Measurements from ENCODE around the gene UNC5B.
"Not testable (repeated sequence)": the region's sequence is repeated elsewhere in the genome, so short reads cannot be mapped to it uniquely, and the experiment has no call there.

Gene UNC5B

DNA sequence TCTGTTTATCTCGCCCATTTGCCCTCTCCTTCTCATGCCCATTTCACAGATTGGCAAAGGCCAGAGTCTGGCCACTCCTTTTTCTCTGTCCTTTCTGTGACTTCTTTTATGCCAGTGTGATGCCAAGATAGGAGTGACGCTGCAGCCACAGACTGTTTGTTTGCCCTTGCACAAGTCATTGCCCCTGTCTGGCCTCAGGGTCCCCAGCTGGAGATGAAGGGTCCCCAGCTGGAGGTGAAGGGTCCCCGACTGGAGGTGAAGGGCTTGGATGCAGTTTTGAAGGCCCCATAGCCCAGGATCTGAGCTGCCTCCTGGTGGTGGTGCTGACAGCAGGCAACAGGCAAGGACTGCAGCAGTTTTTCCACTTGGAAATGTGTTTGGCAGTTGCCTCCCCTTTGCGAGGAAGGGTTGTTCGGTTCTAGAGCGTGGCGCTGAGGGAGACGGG, 55.9 kb downstream of the UNC5B start:
- peak; percentile 46 for DNase-seq (ENCODE audit: low spot score)

DNA sequence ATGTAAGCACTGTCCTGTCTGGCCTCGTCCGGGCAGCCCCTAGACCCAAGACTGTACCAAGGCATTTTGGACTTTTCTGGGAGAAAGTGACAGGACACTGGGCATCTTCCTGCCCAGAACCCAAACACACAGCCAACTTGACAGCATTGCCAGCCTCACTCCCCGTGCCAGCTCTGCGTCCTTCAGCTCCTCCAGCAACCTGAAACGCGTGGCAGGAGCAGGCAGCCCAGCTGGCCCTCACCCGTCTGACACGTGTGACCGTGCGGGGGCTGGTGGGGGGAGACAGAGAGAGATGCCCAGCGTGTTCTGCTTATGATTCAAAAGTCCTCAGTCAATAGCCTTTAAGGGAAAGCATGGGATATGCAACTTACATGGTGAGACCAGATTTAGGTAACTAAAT, 56.4 kb downstream of the UNC5B start:
- DNase-seq (ENCODE audit: low spot score) = no peak

DNA sequence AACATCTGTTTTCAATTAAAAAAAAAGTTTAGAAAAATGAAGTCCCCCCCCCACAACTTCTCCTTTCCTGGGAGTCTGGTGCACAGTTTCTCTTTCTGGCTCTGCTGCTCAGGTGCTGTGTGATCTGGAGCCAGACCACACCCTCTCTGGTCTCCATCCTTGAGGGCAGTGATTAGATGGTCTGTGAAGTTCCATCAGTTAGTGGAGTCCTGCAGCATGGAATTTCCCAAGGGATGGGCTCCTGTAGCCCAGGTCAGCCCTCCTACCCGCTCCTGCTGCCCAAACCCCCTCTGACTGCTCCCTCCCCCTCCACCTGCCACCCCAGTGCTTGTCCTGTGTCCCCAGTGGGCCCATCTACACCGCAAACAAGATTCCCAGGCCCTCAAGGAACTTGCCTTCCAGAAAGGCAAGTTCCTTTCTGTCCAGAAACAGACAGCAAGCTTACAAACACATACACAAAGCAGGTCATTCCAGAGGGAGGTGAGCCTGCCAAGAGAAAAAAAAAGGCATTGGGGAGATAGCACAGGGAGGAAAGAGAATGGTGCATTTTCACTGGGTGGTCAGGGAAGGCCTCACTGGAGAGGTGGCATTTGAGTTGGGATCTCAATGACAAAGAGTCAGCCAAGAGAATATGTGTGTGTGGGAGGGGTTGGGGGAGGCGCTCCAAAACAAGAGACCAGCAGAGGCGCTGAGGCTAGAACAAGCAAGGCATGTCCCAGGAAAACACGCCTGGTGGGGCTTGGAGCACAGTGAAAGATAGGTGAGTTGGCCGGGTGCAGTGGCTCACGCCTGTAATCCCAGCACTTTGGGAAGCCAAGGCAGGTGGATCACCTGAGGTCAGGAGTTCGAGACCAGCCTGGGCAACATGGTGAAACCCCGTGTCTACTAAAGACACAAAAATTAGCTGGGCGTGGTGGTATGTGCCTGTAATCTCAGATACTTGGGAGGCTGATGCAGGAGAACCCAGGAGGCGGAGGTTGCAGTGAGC, 57.2 kb downstream of the UNC5B start:
- DNase-seq (ENCODE audit: low spot score) = no peak

DNA sequence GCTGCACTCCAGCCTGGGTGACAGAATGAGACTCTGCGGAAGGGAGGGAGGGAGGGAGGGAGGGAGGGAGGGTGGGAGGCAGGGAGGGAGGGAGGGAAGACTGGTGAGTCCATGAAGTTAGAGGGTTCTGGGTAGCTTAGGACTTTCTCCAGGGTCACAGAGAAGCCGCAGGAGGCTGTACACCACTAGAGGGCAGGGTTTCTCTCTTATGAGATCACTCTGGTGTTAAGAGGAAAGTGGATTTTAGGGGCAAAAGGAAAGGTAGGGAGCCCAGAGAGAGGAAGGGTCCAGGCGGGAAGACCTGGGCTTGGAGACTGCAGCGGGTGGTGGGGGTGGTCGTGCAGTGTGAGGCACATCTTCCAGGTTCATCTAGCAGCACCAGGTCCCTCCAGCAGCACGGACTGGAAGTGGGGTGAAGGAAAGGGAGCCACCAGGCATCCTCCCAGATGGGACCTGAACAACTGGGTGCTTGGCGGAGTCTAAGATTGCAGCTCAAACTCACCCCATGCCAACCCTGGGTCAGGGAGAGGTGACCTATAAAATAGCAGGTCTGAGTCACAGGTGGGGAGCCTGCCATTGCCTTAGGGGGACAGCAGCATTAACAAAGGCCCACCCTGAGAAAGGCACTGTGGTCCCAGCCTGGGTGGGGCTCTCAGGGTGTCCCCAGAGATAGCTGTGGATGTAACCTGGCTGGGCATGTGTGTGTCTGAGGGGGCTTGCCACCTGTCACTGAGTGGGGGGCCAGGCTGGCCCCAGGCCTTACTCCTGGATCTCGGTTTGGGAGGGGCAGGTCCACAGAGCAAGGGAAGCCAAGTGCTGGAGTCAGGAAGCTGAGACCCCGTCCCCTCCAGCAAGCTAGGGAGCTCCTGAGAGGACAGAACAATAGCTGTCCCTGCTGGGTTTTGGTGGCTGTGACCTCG, 58.2 kb downstream of the UNC5B start:
- peak; percentile 72 for DNase-seq (ENCODE audit: low spot score)

DNA sequence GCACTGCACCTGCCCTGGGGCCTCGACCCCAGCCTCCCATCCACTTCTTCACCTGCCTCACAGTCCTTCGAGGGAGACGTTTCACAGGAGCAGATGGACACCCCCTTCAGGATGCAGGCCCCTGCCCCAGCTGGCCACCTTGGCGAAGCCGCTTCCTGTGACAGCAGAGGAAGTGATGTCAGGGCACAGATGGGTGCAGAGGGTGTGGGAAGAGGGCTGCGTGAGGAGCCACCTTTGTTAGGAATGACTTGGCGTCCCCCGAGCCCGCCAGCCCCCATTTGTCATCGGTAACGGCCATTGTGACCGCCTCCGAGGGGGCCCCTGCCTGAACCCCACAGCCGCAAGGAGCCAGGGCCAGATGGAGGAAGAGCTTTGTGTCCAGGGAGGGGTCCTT, 59.3 kb downstream of the UNC5B start:
- no peak for DNase-seq (ENCODE audit: low spot score)

DNA sequence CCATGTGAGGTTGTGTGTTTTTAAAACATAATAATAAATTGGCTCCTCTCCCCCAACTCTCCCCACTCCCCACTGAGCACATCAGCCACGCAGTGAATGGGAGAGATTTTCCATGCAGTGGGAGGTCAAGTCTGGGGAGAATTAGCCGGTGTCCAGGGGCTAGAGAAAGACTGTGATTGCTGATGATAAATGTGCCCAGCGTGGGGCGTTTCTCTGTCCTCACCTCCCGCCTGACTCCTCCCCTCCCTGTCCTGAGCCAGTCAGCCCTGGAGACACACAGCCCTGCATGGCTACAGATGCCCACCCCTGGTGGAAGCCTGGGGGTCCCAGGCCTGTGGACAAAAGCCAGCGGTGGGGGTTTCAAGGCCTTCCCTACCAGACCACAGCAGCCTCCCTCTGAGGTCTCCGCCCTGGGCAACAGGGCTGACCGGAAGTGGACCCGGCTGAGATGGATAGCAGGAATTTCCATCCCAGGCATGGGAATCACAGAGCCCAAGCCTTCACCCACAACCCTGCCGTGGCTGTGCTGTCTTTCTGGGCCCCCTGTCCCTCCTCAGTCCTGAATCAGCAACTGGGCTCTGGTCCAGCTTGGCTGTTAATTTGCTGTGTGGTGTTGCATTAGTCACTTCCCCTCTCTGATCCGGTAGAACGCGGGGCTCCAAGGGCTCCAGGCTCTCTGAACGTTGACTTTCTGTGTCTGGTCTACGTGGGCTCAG, 59.8 kb downstream of the UNC5B start:
- no peak for DNase-seq (ENCODE audit: low spot score)

DNA sequence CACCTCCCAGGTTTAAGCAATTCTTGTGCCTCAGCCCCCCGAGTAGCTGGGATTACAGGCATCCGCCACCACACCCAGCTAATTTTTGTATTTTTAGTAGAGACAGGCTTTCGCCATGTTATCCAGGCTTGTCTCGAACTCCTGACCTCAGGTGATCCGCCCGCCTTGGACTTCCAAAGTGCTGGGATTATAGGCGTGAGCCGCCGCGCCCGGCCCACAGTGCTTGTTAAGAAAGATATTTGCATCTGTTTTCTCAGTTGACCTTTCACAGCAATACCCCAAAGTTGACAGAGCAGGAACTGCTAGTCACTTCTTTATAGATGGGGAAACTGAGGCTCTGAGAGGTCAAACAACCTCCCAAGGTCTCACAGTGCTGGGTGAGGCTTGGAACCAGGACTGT, 60.6 kb downstream of the UNC5B start:
- DNase-seq (ENCODE audit: low spot score) = not testable (repeated sequence)

DNA sequence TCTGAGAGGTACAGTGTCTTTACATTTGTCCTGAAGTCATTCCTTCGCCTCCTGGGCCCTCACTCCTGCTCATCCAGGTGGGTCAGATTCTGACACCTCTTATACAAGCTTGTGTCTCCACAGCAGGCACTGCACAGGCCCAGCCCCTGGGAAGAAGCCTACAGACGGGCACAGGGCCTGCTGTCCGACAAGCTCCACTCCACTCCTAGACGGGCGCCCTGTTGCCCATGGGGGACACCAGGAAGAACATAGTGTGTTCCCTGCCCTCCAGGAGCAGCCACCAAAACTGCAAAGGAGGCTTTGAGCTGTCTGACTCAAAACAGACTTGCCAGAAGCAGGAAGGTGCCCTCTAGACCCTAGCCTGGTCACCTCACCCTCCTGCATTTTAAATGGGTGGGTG, 61.1 kb downstream of the UNC5B start:
- DNase-seq (ENCODE audit: low spot score) = no peak

DNA sequence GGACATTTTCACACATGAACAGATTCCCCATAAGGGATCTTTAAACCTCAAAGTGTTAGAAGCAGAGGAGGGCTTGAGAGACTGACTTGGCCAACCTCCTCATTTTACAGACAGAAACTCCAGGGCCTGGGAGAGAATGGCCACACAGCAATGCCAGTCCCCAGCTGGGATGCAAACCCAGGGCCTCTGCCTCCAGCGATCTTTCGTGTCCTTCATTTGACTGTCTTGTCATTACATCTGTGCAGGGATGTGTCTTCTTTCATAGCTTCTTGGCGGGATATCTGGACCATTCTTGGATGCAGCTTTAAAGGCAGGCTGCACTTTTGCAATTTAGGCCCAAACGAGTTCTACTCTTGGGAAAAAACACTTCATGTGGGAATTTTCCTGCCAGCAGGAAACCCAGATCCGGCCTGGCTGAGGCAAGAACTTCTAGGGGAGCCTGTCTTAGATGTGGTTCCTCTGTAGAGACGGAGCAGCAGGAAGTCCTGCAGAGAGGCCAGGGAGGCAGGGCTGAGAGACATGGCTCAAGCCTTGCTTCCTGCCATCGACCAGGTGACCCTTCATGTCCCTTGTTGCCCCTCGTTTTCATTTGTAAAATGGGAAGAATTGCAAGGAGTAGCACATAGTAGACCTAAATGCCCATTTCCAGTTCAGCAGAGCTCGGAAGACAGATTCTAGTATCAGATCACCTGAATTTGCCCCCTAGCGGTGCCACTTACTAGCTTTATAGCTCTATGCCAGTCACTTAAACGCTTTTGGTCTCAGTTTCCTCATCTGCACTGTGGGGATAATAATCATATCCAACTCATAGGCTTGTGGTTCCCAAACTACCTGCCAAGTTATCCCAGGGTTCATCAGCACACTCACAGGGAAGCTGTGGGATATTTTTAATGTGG, 62.8 kb downstream of the UNC5B start:
- no peak for DNase-seq (ENCODE audit: low spot score)

DNA sequence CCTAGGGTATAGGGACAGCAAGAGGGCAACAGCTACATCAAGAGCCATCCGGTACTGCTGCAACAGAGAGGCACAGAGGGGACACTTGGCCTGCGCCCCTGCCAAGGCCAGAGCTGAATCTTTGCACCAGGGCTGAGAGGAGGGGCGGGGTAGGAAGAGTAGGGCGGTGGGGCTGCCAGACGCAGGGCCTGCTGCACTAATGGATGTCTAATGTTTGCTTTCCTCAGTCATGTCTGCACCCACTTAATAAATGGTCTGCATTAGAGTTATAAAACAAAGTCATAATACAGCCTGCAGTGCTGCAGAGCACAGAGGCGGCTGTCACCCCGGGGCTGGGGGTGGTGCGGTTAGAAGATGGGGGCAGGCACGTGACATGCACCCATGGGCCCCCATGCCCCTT, 64.5 kb downstream of the UNC5B start:
- no peak for DNase-seq (ENCODE audit: low spot score)

DNA sequence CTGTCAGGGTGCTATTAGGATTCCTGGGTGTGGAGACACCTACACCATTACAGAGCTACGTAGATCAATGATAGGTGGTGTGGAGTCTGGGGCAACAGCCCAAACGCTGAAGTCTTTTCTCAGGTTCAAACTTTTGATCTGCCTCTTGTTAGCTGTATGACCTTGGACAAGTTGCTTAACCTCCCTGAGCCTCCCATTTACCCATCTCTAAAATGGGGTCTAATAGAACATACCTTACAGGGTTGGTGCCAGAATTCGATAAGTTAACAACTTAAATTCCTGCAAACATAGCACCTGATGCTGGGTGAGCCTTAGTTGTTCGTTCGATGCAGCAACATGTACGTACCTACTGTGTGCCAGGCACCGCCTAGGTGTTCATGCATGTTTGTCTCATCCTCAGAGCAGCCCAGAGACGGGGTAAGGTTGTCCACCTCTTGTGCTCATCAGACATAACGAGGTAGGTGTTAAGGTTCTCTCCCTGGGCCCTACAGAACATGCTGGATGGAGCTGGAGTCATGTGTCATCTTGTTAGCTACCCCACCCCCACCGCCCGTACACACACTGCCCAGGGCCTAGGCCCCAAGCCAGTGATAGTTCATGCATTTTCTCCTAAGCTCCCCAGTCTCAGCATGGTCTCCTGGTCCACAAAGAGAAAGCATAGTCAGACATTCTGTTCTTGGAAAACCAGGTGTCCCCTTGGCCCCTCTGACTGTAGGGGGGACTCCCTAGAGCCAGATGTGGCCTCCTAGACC, 65.7 kb downstream of the UNC5B start:
- no peak for DNase-seq (ENCODE audit: low spot score)

DNA sequence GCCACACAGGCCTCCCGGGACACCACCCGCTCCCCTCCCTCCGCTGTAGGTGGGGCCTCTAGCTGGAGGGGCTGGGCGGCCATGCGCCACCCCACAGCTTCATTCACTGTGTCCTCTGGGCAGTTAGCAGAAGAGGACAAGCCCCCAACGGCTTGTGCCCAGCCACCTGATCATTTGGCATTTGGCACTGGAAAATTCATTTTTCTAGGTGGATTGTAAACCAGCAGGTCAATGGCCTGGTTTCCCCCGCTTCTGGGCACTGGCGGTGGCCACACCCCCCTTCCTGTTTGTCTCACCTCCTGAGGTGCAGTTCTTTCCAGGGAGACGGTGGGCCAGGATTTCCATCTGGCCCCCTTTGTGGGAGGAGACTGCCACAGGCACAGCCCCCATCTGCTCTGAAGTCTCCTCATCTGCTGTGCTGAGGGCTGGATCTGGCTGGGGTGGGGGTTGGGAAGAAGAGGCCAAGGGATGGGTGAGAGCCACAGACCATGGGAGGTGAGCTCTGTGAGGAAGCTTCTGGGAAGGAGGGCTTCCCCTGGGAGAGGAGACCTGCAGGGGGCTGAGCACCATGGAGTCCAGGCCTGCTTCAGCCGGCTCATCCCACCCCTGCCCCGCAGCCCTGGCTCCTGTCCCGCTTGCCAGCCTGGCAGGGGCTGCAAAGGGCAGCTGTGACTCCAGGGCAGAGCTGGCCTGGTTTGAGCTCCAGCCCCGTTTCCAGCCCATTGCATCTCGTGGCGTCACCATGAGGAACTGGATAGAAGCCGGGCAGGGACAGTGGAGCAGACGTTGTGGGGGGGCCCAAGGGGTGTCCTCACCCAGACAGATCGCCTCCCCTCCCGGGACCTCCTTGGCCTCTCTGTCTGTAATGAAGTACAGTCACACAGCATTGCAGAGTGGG, 66.6 kb downstream of the UNC5B start:
- DNase-seq (ENCODE audit: low spot score) = no peak

DNA sequence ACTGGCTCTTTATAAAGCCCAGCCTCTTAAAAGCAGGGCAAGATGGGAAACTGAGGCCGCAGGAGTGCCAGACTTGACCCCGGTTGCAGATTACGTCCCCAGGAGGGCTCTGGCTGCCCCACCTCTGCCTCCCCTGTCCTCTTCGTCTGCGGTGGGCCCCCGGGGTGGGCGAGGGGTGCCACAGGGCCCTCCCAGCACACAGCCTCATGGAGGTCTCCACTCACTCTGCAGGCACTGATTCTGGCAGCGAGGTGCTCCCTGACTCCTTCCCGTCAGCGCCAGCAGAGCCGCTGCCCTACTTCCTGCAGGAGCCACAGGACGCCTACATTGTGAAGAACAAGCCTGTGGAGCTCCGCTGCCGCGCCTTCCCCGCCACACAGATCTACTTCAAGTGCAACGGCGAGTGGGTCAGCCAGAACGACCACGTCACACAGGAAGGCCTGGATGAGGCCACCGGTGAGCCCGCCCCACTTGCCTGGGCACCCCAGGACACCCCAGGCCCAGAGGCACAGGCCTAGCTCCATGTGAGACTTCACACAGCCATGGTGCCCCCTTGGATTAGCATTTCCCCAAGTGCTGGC, 67.3 kb downstream of the UNC5B start:
- DNase-seq (ENCODE audit: low spot score) = no peak

DNA sequence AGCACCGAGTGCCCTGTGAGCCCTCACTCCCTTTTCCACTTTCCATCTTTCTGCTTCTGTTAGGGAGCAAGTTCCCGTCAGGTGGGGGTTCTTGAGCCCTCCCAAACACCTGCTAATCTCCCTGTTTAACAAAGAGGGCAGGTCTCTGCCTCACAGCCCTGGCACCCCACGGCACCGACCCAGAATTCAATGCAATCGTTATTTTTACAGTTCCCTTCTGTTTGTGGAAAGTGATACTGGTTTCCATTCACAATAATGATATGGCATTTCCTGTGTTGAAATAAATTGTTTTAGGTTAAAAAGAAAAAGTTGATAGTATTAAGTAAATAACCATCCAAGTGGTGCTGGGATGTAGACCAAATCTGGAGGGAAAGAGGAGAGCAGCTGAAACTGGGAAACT, 67.8 kb downstream of the UNC5B start:
- DNase-seq (ENCODE audit: low spot score) = no peak

DNA sequence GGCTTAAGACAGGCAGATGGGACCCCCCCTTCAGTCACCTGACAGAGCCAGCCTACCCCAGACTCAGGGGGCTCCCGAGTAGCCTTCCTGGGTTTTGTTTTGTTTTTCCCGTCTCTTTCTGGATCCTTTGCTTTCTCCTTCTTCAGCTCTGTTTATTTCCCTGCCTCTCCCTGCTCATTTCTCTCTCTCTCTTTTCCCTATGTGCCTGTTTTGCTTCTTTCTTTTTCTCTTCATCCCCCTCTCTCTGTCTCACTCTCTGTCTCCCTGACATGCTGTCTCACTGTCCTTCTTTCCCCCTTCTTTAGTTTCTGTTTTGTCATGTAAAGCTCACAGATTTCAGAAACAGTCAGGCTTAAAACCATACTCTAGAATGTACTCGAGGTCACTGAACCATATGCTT, 68.5 kb downstream of the UNC5B start:
- no peak for DNase-seq (ENCODE audit: low spot score)

DNA sequence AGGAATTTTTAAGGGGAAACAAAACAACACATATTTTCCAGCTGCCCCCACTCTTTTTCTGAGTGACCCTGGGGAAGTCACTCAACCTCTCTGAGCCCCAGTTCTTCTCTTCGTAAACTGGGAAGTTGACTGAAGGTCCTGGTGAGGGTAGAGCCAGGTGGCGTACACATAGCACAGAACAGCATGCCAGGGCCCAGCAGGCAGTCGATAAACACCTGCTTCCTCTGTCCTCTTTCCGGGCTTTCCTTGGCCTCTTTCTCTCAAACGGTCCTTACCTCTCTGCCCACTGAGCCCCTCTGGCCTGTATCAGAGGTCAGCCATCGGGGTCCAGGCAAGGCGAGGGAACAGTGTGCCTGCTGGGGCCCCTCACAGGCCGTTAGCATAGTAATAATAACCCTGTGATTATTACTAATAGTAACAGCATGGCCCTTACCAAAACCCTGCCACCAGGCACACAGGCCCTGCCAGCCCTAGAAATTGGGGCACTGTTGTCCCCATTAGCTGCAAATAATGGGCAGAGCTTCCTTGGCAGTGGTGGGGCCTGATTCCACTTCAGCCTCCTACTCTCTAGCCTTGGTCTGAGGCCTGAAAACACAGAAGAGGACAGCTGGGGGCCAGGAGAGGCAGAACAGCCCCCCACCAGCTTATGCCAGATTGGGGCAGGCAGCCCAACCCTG, 69.4 kb downstream of the UNC5B start:
- DNase-seq (ENCODE audit: low spot score) = no peak

DNA sequence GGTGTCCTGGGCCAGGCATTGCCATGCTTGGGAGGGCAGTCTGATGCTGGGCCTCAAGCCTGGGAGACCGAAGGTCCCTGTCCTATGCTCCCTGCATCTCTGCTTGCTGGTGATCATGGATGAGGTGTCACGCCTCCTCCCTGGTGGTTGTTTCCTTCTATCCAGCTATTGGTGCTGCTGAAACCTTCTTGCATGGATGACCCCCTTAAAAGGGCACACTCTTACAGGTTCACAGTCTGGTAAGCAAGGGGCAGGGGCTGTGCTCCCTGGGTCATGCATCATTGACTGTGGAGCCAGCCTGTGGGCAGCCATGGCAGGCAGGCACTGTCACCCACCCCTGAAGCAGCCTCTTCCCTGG, 69.9 kb downstream of the UNC5B start:
- no peak for DNase-seq (ENCODE audit: low spot score)

DNA sequence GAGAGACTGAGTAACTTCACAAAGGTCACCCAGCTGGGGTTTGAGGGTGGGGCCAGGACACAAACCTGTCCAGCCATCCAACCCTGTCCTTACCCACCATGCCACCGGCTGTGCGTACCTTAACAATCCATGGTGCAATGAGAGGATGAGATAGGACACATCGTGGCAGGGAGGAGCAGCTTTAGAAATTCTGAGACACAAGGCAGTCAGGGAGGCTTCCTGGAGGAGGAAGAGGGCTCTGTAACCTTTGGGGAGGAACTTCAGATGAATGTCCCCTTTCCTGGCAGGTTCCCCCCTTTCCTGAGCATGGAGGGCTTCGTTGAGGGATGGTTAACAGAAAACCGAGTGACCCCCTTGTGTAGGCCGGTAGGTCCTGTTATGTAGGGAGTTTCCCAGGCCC, 71.0 kb downstream of the UNC5B start:
- DNase-seq (ENCODE audit: low spot score) = no peak

DNA sequence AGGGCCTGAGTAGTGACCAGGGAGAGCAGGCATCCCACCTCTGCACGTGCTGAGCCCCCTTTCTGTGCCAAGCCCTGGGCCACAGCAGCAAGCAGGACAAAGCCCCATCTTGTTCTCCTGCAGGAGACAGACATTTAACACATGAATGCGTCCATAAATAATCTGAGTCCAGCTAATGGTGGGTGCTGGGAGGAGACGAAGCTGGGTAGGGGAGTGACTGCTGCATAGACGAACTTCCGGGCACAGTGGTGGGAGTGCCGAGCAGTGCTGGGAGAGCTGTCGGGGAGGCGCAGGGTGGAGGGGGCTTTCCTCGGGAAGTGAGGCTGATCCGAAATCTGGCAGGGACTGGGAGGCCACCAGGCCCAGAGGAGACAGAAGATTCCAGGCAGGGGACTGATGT, 71.5 kb downstream of the UNC5B start:
- DNase-seq (ENCODE audit: low spot score) = no peak

All from HuH-7.5 (cell line).